IPS-18a (cell line): ENCODE data around the gene ZFHX3.
"Not testable (repeated sequence)": the region's sequence is repeated elsewhere in the genome, so short reads cannot be mapped to it uniquely, and the experiment has no call there.

ENCODE experiments used
- H3K27ac ChIP-seq: one replicate; pipeline ENCODE4 v1.5.1; 2013; ENCODE audit warnings: low read length
- H3K27me3 ChIP-seq: one replicate; pipeline ENCODE4 v1.6.1; 2013; ENCODE audit warnings: mild to moderate bottlenecking, low read length; ENCODE audit not compliant: control insufficient read depth, insufficient read depth
- H3K36me3 ChIP-seq: one replicate; pipeline ENCODE4 v1.6.1; 2013; ENCODE audit warnings: low read depth, low read length; ENCODE audit not compliant: control insufficient read depth
- H3K4me1 ChIP-seq: one replicate; pipeline ENCODE4 v1.6.1; 2013; ENCODE audit warnings: low read depth, low read length; ENCODE audit not compliant: control insufficient read depth
- H3K4me3 ChIP-seq: one replicate; pipeline ENCODE4 v1.5.1; 2013; ENCODE audit warnings: low read length
- H3K9ac ChIP-seq: one replicate; pipeline ENCODE4 v1.6.1; 2013; ENCODE audit warnings: mild to moderate bottlenecking, low read length, moderate library complexity
- H3K9me3 ChIP-seq: one replicate; pipeline ENCODE4 v1.6.1; 2013; ENCODE audit warnings: low read depth, low read length; ENCODE audit not compliant: control insufficient read depth

ZFHX3 gene

GRCh38 chr16:73086108-73086507 is 38.2 kb upstream of the ZFHX3 start:
- H3K36me3 ChIP-seq, result no peaks in the 10 kb centered on the region
- no peak overlapping the region for H3K27ac ChIP-seq
- no peak overlapping the region for H3K4me3 ChIP-seq
- no peaks in the 10 kb centered on the region for H3K9me3 ChIP-seq
- no peaks in the 10 kb centered on the region for H3K27me3 ChIP-seq
- H3K4me1 ChIP-seq, result no peaks in the 10 kb centered on the region
- H3K9ac ChIP-seq, result no peak overlapping the region

GRCh38 chr16:73083271-73083670 is 35.3 kb upstream of the ZFHX3 start:
- Histone ChIP-seq H3K27ac (no peak overlapping the region), H3K4me3 (no peak overlapping the region), H3K9ac (no peak overlapping the region), H3K4me1 (no peaks in the 10 kb centered on the region), H3K36me3 (no peaks in the 10 kb centered on the region), H3K9me3 (no peaks in the 10 kb centered on the region), H3K27me3 (no peaks in the 10 kb centered on the region)

- H3K36me3 ChIP-seq, H3K9me3 ChIP-seq, H3K4me3 ChIP-seq, H3K27me3 ChIP-seq, H3K9ac ChIP-seq, H3K4me1 ChIP-seq, H3K27ac ChIP-seq: not testable (repeated sequence)
These were observed 34.7 kb upstream of the ZFHX3 start for GRCh38 chr16:73082634-73083051.

GRCh38 chr16:73080931-73081330 is 33.0 kb upstream of the ZFHX3 start:
- H3K9ac ChIP-seq, result no peak overlapping the region
- H3K36me3 ChIP-seq, result no peaks in the 10 kb centered on the region
- H3K27ac ChIP-seq, result no peak overlapping the region
- no peaks in the 10 kb centered on the region for H3K9me3 ChIP-seq
- H3K27me3 ChIP-seq, result peaks cover 6% of the 10 kb centered on the region
- H3K4me3 ChIP-seq, result no peak overlapping the region
- no peaks in the 10 kb centered on the region for H3K4me1 ChIP-seq

- Histone ChIP-seq H3K4me3 (no peak overlapping the region), H3K36me3 (no peaks in the 10 kb centered on the region), H3K27me3 (peaks cover 34% of the 10 kb centered on the region), H3K9me3 (no peaks in the 10 kb centered on the region), H3K27ac (no peak overlapping the region), H3K9ac (no peak overlapping the region), H3K4me1 (no peaks in the 10 kb centered on the region)
These were observed 28.4 kb upstream of the ZFHX3 start for GRCh38 chr16:73076324-73076810.

GRCh38 chr16:73074382-73074781 is 26.5 kb upstream of the ZFHX3 start:
- no peaks in the 10 kb centered on the region for H3K36me3 ChIP-seq
- no peak overlapping the region for H3K9ac ChIP-seq
- H3K27me3 ChIP-seq, result peaks cover 45% of the 10 kb centered on the region
- H3K4me1 ChIP-seq, result peaks cover 6% of the 10 kb centered on the region
- H3K27ac ChIP-seq, result no peak overlapping the region
- H3K9me3 ChIP-seq, result no peaks in the 10 kb centered on the region
- no peak overlapping the region for H3K4me3 ChIP-seq

GRCh38 chr16:73072051-73072450 is 24.1 kb upstream of the ZFHX3 start:
- H3K4me3 ChIP-seq, H3K27ac ChIP-seq, H3K36me3 ChIP-seq, H3K9me3 ChIP-seq, H3K9ac ChIP-seq, H3K4me1 ChIP-seq: not testable (repeated sequence)
- H3K27me3 ChIP-seq, result peaks cover 68% of the 10 kb centered on the region

GRCh38 chr16:73071131-73071940 is 23.4 kb upstream of the ZFHX3 start:
- Histone ChIP-seq H3K27me3 (peaks cover 73% of the 10 kb centered on the region), H3K4me1 (peaks cover 11% of the 10 kb centered on the region), H3K9ac (no peak overlapping the region), H3K27ac (no peak overlapping the region), H3K4me3 (peak overlapping the region; percentile 64), H3K9me3 (no peaks in the 10 kb centered on the region), H3K36me3 (no peaks in the 10 kb centered on the region)

GRCh38 chr16:73069581-73070262 is 21.8 kb upstream of the ZFHX3 start:
- no peaks in the 10 kb centered on the region for H3K36me3 ChIP-seq
- no peaks in the 10 kb centered on the region for H3K9me3 ChIP-seq
- peaks cover 86% of the 10 kb centered on the region for H3K27me3 ChIP-seq
- peak overlapping the region; percentile 64 for H3K4me3 ChIP-seq
- H3K4me1 ChIP-seq, result peaks cover 20% of the 10 kb centered on the region
- H3K27ac ChIP-seq, result no peak overlapping the region
- no peak overlapping the region for H3K9ac ChIP-seq

- H3K27me3 ChIP-seq, result peaks cover 89% of the 10 kb centered on the region
- H3K9me3 ChIP-seq, result no peaks in the 10 kb centered on the region
- H3K27ac ChIP-seq, result no peak overlapping the region
- H3K36me3 ChIP-seq, result no peaks in the 10 kb centered on the region
- no peak overlapping the region for H3K9ac ChIP-seq
- H3K4me1 ChIP-seq, result peaks cover 23% of the 10 kb centered on the region
- H3K4me3 ChIP-seq, result no peak overlapping the region
These were observed 20.8 kb upstream of the ZFHX3 start for GRCh38 chr16:73068541-73069401.
